Activated CD4-positive, alpha-beta T cell treated with anti-CD3 and anti-CD28 coated beads, Interleukin-2, amount 10 ng/mL, durations not matched to agents 24 days and 14 days (primary cell): Measurements from ENCODE around the gene FBXO17. TPM values are rescaled to one million over a fixed set of nuclear protein-coding genes. Genes with fewer than 3 reads are reported as not detected.
"Not testable (repeated sequence)": the region's sequence is repeated elsewhere in the genome, so short reads cannot be mapped to it uniquely, and the experiment has no call there.

Experiments
- DNase-seq: peaks from one replicate; pipeline ENCODE4 v3.0.0; 2022
- H3K27ac Mint-ChIP-seq: one replicate; pipeline ENCODE4 v1.8.0; 2022; ENCODE audit warnings: mild to moderate bottlenecking, mixed read lengths
- H3K27me3 Mint-ChIP-seq: one replicate; pipeline ENCODE4 v1.8.0; 2022; ENCODE audit warnings: mixed read lengths
- H3K36me3 Mint-ChIP-seq: one replicate; pipeline ENCODE4 v1.8.0; 2022; ENCODE audit warnings: low read depth, mild to moderate bottlenecking, mixed read lengths
- H3K4me1 Mint-ChIP-seq: one replicate; pipeline ENCODE4 v1.8.0; 2021; ENCODE audit warnings: mixed read lengths
- H3K4me3 Mint-ChIP-seq: one replicate; pipeline ENCODE4 v1.8.0; 2022; ENCODE audit warnings: mild to moderate bottlenecking, moderate library complexity, mixed read lengths
- H3K9me3 Mint-ChIP-seq: one replicate; pipeline ENCODE4 v1.8.0; 2021; ENCODE audit warnings: mixed read lengths
- intact Hi-C: fragments of 100-400 bp; cut with micrococcal nuclease; formaldehyde crosslinking; loops from one replicate; pipeline ENCODE4 v1.15.1; 2023
- total RNA-seq: library from RNA; stranded (reverse); gene quantifications from 2 replicates; pipeline ENCODE4 v1.2.3, GENCODE V29; 2022

FBXO17 gene
- total RNA-seq, 1 donor from 2014 or later: not detected

DNA sequence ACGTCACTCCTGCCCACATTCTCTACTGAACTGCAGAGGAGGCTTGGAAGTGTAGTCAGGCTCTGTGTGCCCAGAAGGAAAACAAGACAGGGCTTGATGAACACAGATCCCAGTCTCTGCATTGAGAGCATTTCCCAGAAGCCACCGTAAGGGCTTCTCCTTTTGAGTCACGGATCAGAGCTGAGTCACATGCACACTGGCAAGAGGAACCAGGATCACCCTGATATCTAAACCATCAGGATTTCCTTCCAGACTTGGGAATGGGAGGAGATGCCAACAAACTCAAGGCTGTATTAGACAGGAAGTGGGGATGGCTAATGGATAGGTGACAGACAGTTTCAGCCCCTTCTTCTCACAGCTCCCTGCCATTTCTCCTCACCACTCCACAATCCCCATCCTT is 17.7 kb upstream of the FBXO17 start:
- H3K9me3 Mint-ChIP-seq: no peaks in the 10 kb centered on the region
- H3K27me3 Mint-ChIP-seq: peaks cover 3% of the 10 kb centered on the region
- H3K4me1 Mint-ChIP-seq: no peaks in the 10 kb centered on the region
- intact Hi-C loops: no loop called here
- no peak overlapping the region for H3K27ac Mint-ChIP-seq
- H3K36me3 Mint-ChIP-seq: no peaks in the 10 kb centered on the region
- H3K4me3 Mint-ChIP-seq: no peak overlapping the region
- DNase-seq: no peak

DNA sequence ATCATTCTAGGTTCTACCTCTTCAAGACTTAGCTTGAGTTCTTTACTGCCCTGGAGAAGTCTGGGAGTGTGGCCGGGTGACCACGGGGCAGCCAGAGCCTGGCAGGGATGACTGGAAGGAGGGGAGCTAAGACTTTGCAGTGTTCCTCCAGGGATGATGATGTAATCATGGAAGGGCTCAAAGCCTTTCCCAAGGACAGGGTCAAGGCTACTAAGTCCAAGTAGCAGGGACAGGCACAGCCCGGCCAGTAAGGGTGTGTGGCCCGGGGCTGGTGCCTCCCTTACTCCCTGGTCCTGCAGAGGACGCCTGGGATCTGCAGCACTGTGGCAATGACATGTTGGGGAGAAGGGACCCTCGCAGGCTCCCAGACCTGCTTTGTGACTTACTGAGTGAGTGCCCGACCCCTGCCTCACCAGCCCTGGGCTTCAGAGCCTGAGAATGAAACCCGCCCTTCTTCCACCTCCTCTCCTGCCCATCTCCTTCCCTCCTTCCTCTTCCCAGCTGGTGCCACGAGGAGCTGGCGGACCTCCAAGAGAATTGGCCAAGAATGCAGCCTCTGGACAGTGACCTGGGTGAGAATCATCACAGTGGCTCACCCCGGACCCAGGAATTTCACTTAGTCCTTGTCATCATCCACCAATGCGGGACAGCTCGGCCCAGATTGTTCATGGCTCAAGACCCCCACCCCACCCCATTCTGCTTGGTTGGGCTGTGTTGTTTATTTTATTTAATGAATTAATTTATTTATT is 15.6 kb upstream of the FBXO17 start:
- intact Hi-C loops: no loop called here
- Mint-ChIP-seq H3K36me3 (no peaks in the 10 kb centered on the region), H3K27me3 (peaks cover 3% of the 10 kb centered on the region), H3K27ac (no peak overlapping the region), H3K4me1 (no peaks in the 10 kb centered on the region), H3K4me3 (no peak overlapping the region), H3K9me3 (no peaks in the 10 kb centered on the region)
- no peak for DNase-seq

DNA sequence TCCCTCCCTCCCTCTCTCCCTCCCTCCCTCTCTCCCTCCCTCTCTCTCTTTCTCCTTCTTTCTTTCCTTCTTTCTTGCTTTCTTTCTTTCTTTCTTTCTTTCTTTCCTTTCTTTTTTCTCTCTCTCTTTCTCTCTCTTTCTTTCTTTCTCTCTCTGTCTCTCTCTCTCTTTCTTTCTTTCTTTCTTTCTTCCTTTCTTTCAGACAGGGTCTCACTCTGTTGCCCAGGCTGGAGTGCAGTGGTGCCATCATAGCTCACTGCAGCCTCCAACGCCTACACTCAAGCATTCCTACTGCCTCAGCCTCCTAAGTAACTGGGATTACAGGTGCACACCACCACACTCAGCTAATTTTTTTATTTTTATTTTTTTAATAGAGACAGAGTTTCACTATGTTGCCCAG is 14.1 kb upstream of the FBXO17 start:
- H3K27me3 Mint-ChIP-seq, H3K4me3 Mint-ChIP-seq, H3K4me1 Mint-ChIP-seq, H3K9me3 Mint-ChIP-seq, H3K36me3 Mint-ChIP-seq, intact Hi-C loops, H3K27ac Mint-ChIP-seq, DNase-seq: not testable (repeated sequence)

DNA sequence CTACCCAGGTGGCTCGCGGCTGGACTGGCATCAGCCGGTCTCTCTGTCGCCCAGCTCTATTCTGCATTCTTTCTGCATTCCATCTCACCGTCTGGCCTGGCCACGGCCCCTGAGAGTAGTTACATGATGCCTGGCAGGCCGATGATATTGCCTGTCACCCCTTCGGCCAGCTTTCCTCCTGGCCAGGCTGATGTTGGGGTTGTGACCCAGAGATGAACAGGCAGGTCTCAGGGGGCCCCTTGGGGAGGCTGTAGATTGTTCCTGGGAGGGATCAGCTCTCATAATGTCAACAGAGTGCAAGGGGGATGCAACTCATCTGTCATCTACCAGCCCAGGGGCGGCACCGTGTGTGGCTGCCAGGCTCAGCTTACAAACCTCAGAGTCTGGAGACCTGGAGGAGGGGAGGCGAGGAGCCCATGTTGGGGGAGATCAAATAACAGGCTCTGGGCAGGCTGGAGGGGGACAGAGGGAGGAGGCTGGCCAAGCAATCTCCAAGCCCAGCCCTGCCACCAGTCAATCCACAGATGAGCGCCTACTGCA is 13.6 kb upstream of the FBXO17 start:
- no peaks in the 10 kb centered on the region for H3K4me1 Mint-ChIP-seq
- H3K36me3 Mint-ChIP-seq: no peaks in the 10 kb centered on the region
- H3K9me3 Mint-ChIP-seq: no peaks in the 10 kb centered on the region

DNA sequence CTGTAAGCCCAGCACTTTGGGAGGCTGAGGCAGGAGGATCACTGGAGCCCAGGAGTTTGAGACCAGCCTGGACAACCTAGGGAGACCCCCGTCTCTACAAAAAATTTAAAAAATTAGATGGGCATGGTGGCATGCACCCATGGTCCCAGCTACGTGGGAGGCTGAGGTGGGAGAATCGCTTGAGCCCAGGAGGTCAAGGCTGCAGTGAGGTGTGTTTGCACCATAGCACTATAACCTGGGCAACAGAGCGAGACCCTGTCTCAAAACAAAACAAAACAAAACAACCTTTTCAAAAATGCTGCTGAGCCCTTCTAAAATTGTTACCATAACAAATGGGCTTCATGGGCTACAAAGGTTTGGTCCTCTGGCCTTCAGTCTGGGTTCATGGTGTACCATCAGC is 13.1 kb upstream of the FBXO17 start:
- H3K36me3 Mint-ChIP-seq, intact Hi-C loops, DNase-seq: not testable (repeated sequence)

More for the DNA sequence above, 13.6 kb upstream of the FBXO17 start:
- Mint-ChIP-seq H3K4me3 (no peak overlapping the region), H3K27ac (no peak overlapping the region), H3K27me3 (peaks cover 3% of the 10 kb centered on the region)
- intact Hi-C loops: no loop called here
- no peak for DNase-seq

DNA sequence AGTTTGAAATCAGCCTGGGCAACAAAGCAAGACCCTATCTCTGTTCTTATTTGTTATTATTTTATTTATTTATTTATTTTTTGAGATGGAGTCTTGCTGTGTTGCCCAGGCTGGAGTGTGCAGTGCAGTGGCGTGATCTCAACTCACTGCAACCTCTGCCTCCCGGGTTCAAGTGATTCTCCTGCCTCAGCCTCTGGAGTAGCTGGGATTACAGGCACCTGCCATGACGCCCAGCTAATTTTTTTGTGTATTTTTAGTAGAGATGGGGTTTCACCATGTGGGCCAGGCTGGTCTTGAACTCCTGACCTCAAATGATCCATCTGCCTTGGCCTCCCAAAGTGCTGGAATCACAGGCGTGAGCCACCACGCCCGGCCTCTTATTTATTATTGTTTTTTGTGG is 12.2 kb upstream of the FBXO17 start:
- H3K27ac Mint-ChIP-seq, H3K4me1 Mint-ChIP-seq, intact Hi-C loops, H3K27me3 Mint-ChIP-seq, H3K9me3 Mint-ChIP-seq, H3K36me3 Mint-ChIP-seq, DNase-seq, H3K4me3 Mint-ChIP-seq: not testable (repeated sequence)

More for the DNA sequence above, 13.1 kb upstream of the FBXO17 start:
- H3K4me3 Mint-ChIP-seq, H3K4me1 Mint-ChIP-seq, H3K9me3 Mint-ChIP-seq, H3K27me3 Mint-ChIP-seq, H3K27ac Mint-ChIP-seq: not testable (repeated sequence)

DNA sequence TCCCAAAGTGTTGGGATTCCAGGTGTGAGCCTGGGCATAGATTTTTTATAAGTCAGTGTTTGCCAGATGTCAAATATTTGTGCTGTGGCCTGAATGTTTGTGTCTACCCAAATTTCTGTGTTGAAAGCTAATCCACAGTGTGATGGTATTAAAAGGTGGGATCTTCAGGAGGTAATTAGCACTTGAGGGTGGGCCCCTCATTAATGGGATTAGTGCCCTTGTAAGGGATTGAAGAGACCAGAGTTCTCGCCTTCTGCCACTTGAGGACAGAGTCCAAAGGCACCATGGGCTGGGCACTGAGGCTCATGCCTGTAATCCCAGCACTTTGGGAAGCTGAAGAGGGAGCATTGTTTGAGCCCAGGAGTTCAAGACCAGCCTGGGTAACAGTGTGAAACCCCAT is 9.7 kb upstream of the FBXO17 start:
- no peak for DNase-seq
- no peaks in the 10 kb centered on the region for H3K4me1 Mint-ChIP-seq
- no peaks in the 10 kb centered on the region for H3K36me3 Mint-ChIP-seq
- peaks cover 3% of the 10 kb centered on the region for H3K27me3 Mint-ChIP-seq
- intact Hi-C loops: no loop called here
- H3K4me3 Mint-ChIP-seq: no peak overlapping the region
- no peak overlapping the region for H3K27ac Mint-ChIP-seq
- peaks cover 5% of the 10 kb centered on the region for H3K9me3 Mint-ChIP-seq

DNA sequence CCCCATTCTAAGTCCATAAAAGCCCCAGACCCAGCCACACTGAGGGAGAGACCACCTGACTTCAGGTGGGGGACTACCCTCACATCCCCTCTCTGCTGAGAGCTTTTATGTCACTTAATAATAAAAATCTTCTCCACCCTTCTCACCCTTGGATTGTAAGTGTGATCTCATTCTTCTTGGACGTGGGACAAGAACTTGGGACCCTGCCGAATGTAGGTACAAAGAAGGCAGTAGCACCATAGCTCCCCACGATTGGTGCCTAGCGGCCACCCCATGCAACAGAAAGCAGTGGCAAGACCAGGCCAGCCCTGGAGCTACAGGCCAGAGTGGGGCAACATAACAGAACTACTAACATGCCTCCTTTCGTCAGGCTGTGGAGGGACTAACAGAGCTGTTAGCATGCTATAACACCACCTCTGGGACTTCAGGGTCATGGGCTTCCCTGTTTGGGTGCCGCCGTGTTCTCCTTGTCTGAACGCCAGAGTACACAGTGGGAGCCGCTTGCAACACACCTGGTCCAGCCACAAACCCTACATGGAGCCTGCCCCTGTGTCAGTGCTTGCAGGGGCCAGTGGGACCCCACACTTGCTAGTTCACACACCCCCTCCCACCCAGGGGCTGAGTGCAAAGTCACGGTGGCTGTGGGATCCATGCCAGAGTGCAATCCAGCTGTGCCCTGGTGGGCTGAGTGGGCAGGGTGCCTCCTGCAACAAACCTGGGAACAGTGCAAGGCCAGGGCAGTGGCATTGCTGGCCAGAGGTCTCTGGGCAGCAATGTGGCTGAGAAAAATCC is 5.2 kb upstream of the FBXO17 start:
- no peak for DNase-seq
- H3K27me3 Mint-ChIP-seq: peaks cover 16% of the 10 kb centered on the region
- intact Hi-C loops: no loop called here
- no peak overlapping the region for H3K27ac Mint-ChIP-seq
- H3K4me1 Mint-ChIP-seq: peaks cover 13% of the 10 kb centered on the region
- no peak overlapping the region for H3K4me3 Mint-ChIP-seq
- H3K9me3 Mint-ChIP-seq: peaks cover 5% of the 10 kb centered on the region
- no peaks in the 10 kb centered on the region for H3K36me3 Mint-ChIP-seq

DNA sequence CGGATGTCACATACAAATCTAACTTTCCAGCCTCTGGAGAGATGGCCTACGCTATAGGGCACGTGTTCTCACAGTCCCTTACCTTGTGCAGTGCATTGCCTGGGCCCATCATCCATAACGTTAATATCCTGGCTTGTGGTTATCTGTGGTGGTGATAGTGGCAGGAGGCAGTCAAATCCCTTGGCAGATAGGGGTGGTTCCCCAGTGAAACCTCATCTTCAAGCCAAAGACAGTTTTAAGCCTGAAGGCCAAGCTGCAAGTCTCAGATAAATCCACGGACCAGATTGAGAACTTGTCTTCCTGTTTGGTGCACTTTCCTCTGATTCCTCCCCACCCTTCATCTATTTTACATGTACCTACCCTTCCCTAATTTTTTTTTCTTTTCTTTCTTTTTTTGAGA is 4.3 kb upstream of the FBXO17 start:
- DNase-seq: no peak
- peaks cover 2% of the 10 kb centered on the region for H3K36me3 Mint-ChIP-seq
- peaks cover 20% of the 10 kb centered on the region for H3K27me3 Mint-ChIP-seq
- no peak overlapping the region for H3K27ac Mint-ChIP-seq
- H3K4me1 Mint-ChIP-seq: peaks cover 16% of the 10 kb centered on the region
- H3K4me3 Mint-ChIP-seq: no peak overlapping the region
- peaks cover 5% of the 10 kb centered on the region for H3K9me3 Mint-ChIP-seq
- intact Hi-C loops: no loop called here

DNA sequence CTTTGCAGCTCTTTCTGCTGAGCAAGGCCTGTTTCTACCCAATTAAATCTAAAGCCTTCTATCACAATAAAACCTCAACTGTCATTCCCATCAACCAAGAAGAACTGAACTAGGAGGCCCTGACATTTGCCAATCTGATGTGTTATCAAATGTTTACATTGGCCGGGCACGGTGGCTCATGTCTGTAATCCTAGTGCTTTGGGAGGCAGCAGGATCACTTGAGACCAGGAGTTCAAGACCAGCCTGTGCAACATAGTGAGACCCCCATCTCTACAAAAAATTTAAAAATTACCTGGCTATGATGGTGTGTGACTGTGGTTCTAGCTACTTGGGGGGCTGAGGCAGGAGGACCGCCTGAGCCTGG is 2.8 kb upstream of the FBXO17 start:
- H3K4me3 Mint-ChIP-seq: no peak overlapping the region
- H3K4me1 Mint-ChIP-seq: peaks cover 16% of the 10 kb centered on the region
- H3K36me3 Mint-ChIP-seq: peaks cover 3% of the 10 kb centered on the region
- intact Hi-C loops: no loop called here
- DNase-seq: no peak
- peaks cover 5% of the 10 kb centered on the region for H3K9me3 Mint-ChIP-seq
- H3K27ac Mint-ChIP-seq: peak overlapping the region; percentile 77
- H3K27me3 Mint-ChIP-seq: peaks cover 25% of the 10 kb centered on the region

DNA sequence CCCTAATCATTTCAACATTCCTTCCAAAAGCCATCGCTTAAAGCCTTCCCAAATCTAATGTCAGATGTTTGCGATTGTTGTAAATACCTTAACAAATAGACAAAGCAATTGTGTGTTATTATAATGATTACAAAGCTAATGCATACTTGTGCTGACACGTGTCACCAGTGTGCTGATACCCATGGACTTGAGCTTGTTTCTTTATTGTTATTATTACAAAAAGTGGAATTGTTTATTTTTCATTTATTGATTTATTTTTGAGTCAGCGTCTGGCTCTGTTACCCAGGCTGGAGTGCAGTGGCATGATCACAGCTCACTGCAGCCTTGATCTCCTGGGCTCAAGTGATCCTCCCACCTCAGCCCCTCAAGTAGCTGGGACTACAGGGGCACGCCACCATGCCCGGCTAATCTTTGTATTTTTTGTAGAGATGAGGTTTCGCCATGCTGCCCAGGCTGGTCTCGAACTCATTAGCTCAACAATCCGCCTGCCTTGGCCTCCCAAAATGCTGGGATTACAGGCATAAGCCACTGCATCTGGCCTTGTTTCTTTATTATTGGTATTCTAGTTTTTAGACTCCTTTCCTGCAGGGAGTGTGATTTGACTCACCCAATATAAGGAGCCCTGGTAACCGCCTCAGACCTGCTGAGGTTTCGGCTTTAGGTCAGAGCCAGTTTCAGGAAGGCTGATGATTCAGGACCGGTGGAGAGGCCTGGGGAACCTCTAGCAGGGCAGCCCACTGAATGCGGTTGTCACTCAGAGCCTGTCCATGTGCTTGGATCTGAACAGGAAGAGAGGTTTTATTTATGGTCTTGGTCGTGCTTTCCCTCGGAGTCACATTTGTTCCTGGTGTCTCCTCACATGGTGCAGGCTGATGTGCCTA is 2.1 kb upstream of the FBXO17 start:
- intact Hi-C loops: no loop called here
- Mint-ChIP-seq H3K27ac (peak overlapping the region; percentile 77), H3K36me3 (peaks cover 3% of the 10 kb centered on the region), H3K27me3 (peaks cover 25% of the 10 kb centered on the region), H3K4me1 (peaks cover 16% of the 10 kb centered on the region), H3K9me3 (peaks cover 5% of the 10 kb centered on the region), H3K4me3 (no peak overlapping the region)
- peak; percentile 74 for DNase-seq

DNA sequence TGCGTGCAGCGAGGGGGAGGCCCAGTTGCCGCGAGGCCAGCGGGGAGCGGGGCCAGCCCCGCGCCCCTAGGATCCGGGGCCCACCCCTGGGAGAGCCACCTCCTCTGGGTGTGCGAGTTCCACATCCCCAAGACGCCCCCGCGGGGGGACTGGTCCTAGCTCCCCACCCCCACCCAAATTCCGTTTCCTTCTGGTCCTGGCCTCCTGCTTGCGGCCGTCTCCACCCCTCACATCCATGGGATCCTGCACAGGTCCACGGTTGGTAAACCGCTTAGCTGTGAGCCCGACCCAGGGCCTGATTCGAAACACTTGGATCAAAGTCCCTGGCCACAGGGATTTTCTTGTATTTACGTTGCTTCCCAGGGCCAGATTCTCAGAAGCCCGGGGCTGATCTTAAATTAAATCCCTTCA is 324 bp upstream of the FBXO17 start:
- intact Hi-C loops: no loop called here
- H3K4me3 Mint-ChIP-seq: peak overlapping the region; percentile 66

DNA sequence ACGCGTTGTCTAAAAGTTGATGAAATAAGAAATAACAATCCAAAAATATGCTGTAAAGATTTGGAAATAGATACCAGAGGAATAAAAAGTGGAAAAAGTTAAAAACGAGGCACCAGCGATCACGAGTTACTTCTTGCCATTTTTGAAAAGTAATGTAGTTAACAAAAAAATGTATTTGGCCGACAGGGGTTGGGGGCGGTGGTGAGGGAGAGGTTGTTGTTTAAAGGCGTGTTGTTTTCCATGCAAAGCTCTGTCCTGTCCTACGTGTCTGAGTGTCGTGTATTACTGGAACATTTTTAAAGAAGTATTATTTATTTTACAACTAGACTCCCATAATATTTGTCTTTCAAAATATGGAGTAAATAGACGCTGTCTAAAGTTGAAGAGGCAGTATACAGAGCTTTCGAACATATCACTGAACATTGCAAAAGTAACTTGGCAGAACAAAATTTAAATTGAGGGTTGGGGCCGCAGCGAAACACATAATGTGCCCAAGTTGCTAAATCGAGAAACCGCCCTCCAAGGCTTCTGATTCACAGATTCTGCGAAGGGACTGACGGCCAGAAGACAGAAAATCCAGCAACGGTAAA is 823 bp downstream of the FBXO17 start:
- H3K9me3 Mint-ChIP-seq: no peaks in the 10 kb centered on the region
- H3K27me3 Mint-ChIP-seq: peaks cover 23% of the 10 kb centered on the region
- no peak for DNase-seq
- intact Hi-C loops: no loop called here
- H3K36me3 Mint-ChIP-seq: peaks cover 3% of the 10 kb centered on the region
- H3K4me1 Mint-ChIP-seq: peaks cover 16% of the 10 kb centered on the region
- no peak overlapping the region for H3K27ac Mint-ChIP-seq
- peak overlapping the region; percentile 28 for H3K4me3 Mint-ChIP-seq

More for the DNA sequence above, 324 bp upstream of the FBXO17 start:
- H3K36me3 Mint-ChIP-seq: peaks cover 3% of the 10 kb centered on the region
- H3K9me3 Mint-ChIP-seq: peaks cover 5% of the 10 kb centered on the region
- H3K4me1 Mint-ChIP-seq: peaks cover 16% of the 10 kb centered on the region
- DNase-seq: no peak
- H3K27me3 Mint-ChIP-seq: peaks cover 25% of the 10 kb centered on the region
- H3K27ac Mint-ChIP-seq: no peak overlapping the region
